NCI-H2029 (cell line): ENCODE data around the gene HOXB7.
A peak's percentile ranks its signal among the peaks of the same experiment; 100 is the strongest.

ENCODE experiments used
- DNase-seq: peaks from one replicate; lab custom pipeline; 2025; lab: John Stamatoyannopoulos, UW

HOXB7 gene

DNA sequence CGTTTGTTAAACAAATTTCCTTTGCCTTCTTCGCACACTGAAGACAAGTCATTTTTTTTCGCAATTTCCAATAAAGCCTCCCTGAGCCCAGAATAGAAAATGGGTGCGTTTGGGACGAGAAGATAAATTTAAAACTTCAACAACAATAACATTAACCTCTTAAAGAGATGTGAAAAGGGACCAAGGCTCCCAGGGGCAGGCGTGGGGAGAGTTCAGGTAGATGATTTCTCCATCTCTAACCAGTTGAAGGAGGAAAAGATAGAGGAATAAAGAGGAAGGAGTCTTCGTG is 31.4 kb downstream of the HOXB7 start:
- DNase-seq, result no peak

DNA sequence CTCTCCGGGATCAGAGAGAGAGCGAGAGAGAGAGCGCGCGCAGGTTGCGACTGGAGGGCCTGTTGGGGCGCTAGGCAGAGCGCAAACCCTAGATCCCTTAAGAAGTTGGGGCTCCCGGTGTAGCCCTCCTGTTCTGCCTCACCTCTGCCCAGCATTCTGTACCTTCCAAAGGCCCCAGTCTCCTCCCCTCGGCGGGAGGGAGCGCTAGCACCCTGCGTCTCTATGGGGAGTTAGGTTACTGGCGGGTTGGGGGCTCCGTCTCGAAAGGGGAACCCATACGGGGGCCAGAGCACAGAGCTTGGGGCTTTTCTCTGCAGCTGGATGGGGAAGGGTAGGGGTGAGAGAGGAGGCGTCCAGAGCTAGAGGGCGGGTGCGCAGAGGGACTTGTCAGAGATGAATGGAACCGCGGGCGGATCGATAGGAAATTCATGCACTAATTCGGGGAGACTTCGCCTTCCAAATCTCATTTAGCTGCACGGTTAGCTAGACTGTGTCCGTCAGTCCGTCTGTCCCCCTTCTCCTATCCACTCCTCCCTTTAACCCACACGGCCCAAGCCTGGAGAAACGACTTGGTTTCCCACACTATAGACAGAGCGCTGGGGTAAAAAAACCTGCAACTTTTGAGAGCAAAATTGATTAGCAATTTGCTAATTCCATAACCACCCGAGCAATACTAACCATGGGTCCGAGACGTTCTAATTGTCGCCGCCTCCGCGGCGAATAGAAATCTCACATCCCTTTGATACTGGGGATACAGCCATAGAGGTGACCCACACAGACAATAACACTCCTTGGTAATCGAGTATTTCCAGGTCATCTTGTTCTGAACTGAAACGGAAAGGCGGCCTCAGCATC is 32.0 kb downstream of the HOXB7 start:
- DNase-seq, result no peak

DNA sequence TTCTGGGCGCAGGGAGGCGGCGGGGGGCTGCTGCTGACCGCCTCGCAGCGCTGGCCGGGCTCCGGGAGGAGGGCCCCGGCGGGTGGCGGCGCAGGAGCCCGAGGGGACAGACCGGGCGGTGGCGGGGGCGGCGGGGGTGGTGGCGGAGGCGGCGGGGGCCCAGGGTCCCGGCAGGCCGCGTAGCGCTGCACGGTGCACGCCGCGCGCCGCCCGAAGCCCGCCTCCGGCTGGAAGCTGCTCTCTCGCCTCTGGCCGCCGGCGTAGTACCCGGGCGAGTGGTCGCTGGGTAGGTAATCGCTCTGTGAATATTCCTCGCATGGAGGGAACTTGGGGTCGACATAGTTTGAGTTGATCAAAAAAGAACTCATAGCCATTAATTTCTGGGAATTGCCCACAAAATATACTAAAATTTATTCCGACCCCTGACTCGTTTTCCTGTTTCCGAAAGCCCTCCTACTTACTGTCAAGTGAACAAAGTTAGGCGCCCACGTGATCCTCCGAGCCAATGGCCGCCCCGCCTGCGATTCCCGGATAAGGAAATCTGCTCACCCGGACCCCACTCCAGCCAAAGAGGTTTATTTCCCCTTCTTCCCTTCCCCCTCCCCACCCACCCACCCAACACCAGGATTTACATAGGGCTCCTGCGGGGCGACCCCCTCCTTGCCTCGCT is 32.7 kb downstream of the HOXB7 start, which contains the start of gene HOXB4:
HOXB4 (minus strand) TSS at position 405 of the 670 bp plus-strand sequence; CDS start at position 374, 31 bp downstream.
- peak; percentile 85 for DNase-seq

DNA sequence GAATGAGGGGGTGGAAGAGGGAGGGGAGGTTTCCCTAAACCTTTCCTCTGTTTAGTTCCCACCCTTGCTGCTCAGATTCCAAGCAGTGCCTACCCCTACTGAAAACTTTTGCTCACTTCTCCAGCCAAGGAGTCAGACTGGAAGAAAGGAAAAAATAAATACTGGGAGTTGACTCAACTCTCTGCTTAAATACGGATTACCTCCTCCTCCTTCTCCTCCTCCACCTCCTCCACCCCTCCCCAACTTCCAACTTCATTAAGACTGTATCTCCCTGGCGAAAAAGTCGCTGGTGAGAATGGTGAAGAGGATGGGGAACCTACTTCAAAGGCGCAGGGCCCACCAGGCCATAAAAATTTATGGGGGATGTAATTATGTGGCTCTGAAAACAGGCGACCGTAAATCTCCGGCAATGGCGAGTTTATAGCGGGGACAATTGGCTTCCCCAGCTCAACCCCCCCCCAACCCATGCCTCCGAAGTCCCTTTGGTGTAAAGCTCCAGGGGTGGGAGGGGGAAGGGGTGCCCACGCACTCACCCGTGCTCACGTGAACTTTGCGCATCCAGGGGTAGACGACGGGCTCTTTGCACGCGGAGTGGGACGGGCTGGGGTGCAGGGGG is 33.4 kb downstream of the HOXB7 start:
- DNase-seq, result no peak

DNA sequence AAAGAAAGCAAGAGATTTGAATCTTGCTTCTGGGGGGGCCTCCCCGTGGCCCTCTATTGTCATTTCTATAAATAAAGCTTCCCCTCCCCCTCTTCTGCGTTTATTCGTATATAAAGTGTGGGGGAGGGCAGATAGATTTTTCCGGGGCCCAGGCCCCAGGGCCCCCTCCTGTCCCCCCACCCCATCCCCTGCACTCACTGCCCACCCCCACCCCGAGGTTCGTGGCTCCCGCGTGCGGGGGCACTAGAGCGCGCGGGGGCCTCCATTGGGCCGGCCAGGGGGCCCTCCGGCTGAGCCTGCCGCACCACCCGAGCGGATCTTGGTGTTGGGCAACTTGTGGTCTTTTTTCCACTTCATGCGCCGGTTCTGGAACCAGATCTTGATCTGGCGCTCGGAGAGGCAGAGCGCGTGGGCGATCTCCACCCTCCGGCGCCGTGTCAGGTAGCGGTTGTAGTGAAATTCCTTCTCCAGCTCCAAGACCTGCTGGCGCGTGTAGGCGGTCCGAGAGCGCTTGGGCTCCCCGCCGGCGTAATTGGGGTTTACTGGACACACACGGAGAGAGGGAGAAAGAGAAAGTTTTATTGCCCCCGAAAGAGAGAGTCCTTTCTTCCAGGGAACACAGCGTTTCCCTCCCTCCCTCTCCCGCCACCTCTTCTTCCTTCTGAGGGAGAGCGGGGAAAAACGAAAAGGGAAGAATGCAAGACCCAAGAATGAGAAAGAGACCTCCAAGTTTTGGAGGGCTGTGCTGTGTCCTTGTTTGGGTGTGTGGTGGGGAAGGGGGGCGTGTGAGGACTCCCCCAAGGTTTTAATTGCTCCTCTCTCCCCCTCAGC is 34.1 kb downstream of the HOXB7 start:
- DNase-seq, result no peak

DNA sequence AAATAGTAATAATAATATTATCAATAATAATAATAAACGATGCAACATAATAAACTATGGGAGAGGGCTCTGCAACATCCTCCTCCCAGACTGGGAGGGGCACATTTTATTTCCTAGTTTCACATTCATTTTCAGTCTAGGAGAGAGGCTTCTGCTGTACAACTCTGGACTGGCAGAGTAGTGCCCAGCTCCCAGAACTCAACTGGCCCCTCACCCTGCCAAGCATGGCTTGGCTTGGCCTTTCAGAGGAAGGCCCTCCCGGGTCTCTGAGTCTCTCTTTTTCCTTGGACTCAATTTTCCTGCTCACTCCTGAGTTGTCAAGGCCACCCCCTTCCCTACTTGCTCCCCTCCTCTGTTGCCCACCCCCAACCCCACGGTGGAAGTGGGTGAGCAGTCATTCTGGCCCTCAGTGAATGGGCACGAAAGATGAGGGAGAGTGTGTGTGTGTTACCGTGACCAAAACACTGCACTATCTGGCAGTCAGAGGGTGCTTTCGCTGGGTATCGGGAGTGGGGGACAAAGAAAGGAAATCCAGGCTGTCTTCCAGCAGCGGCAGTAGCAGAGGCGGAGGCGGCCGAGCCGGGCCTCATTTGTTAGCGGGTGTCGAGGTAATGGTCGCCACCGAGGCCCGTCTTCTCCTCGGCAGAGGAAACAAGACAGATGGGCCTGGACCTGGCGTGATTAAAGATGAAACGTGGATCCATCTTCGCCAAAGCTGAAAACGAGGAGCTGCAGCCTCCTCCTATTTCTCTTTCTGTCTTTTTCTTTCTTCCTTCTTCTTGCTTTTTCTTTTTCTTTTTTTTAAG is 34.9 kb downstream of the HOXB7 start:
- peak; percentile 44 for DNase-seq

DNA sequence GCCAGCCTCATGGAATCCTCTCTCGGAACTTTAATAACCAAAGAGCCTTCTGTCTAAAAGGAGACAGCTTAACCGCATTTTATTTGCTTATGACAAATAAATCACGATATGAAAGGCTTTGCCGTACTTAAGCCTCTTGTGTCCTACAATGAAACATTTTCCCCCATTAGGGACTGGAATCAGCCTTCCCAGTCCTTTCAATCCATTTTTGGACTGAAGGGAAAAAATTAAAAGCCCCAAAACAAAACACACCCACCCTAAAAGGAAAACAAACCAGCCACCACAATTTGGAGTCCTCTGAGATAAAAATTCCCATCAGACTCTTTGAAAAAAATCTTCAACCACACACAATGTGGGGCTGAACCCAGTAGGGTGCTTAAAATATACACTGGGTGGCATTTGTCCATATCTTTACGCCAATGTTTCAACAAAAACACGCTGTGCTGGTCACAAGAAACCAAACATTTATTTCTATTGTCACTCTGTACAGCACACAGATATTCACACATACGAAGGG is 35.7 kb downstream of the HOXB7 start:
- peak; percentile 88 for DNase-seq

DNA sequence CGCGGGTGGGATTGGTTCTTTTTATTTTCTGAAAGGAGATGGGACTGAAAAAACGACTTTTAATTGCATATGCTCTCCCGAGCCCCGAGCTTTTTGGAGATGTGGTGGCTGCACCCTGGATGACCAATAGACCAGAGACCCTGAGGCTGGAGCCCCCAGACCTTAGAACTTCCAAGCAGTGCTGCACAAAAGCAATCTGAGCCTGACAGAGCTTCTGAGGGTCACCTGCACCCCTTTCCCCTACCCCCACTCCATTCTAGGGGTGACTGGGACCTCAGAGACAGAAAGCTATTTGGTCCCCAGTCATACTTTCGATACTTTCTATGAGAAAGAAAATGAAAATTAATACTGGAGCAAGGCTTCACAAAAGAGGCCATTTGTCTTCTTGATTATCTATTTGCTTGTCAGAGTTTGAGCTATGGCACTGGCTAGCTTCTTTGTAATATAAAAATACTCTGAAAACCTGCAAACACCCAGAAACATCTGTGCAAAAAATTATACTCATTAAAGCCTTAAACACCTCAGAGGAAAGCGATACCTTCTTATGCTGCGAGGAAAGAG is 36.2 kb downstream of the HOXB7 start:
- no peak for DNase-seq

DNA sequence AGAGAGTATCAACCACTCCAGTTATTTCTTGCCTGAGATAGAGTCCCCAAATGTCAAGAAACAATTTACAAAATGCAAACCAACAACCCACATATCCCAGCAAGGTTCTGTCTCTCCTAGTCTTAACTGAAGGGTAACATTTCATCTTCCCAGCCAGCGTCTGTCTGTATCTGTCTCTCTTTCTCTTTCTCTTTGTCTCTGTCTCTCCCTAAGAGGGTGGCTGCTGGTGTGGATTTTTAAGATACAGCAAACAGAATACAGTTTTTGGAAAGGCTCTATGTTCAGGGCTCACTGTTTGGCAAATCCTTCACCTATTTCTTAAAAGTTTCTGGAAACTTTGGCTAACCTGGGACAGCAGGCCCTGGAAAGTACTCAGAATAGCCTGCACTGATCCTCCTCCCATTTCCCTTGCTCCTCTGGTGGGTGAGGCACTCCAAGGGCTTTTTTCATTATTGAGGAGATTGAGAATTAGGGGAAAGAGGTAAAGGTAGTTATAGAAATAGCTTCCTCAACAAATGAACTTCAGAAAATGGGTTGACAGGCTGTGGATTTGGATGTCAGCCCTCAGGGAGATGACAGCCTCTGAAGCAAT is 38.9 kb downstream of the HOXB7 start:
- no peak for DNase-seq

DNA sequence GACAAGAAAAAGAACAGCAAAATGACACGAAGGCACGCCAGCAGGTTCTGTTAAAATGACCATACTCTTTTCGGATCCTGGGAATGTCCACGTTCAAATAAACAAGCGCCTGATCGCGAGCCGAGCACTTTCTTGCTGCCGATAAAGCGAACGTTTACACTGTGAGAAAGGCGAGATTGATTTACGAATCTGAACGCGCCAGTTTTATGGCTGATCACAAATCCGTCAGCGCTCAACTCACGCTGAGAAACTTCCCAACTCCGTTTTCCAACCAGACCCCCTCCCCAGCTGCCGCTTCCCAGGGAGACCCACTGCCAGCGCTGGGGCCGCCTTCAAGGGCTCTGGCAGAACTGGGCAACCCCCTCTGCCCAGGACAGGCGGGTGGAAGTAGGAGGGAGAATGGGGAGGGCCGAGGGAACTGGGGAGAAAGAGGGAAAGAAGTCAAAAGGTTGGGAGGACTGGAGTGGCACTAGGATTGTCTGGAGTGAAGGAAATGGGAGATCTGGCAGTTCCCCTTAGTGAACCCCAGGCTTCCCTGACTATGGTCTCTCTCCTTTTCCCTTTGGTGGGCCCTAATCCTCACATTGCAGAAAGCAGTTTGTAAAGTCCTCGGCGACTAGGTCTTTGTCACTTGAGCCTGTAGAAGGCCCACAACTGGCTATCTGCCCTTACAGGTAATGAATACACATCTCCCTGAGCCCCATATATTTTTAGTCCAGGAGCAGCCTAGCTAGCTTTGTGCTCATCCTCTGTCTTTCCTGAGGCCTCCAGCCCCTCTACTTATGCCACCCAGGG is 39.6 kb downstream of the HOXB7 start:
- no peak for DNase-seq

DNA sequence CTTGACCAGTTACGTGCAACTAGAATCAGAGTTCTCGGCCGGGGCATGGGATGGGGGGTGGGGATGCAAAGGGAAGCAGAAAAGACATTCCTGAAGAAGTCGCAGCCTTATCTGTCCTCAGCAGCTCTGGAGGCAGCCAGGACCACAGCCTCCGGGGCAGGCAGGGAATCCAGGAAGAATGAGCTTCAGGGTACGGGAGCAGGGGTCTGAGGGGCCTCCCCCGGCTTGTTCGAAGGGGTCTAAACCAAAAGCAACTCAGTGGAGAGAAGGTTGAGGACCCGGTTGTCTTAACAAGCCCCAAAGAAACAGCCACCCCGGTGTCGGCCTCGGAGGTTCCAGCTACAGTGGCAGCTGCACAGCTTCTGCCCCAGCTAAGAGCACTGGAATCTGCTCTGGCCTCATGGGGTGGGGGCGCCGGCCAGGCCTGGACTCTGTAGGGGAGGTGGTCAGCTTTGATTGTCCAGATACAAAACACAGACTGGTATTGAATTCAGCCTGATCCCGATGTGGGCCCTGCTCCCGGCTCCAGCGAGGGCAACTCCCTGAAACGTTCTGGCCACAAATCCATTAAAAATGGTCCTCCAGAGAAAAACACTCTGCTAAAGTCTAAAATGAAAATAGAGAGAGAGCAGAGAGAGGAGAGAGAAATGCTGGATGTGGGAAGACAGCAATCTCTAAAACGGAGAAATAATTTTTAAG is 40.3 kb downstream of the HOXB7 start:
- no peak for DNase-seq

DNA sequence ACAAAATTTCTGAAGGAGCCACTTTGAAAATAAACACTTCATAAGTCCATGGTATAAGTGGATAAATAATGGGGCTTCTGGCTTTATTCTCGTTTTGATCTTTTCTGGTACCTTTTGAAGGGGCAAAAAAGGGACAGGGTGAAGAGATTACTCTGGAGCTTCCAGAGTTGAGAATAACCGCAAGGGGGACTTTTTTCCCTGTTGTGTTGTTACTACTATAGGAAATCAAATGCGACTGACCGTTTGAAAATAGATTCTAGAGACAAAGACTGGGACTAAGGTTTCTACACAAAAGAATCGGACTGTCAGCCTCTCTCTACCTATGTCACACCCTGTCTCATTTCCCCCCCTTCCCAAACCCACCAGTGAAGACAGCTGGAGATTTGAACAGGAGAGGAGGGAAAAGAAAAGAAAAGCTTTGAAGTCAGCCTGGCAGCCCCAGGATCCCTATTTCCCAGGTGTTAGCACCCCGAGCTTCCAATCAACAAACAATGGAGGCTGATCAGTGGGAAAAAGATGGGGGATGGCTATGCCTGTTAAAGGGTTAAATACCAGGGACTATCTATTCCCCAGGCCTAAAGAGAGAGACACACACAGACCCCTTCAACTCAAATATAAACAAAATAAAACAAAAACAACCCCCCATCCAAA is 41.0 kb downstream of the HOXB7 start:
- DNase-seq, result no peak

DNA sequence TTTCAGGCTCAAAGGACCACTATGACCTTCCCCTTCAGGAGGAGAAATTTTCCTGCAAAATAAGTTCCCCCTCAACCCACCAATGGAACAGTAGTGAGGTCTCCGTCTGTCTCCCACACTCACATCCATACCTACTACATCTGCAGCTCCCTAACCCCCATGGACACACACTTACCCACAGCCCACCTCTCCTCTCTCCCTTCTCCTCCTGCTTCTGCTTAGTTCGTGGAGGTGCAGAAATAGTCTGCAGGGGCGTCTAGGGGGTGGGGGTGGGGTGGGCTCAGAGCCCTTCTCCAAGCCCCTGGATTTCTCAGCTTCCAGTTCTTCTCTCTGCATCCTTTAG is 41.6 kb downstream of the HOXB7 start:
- no peak for DNase-seq

DNA sequence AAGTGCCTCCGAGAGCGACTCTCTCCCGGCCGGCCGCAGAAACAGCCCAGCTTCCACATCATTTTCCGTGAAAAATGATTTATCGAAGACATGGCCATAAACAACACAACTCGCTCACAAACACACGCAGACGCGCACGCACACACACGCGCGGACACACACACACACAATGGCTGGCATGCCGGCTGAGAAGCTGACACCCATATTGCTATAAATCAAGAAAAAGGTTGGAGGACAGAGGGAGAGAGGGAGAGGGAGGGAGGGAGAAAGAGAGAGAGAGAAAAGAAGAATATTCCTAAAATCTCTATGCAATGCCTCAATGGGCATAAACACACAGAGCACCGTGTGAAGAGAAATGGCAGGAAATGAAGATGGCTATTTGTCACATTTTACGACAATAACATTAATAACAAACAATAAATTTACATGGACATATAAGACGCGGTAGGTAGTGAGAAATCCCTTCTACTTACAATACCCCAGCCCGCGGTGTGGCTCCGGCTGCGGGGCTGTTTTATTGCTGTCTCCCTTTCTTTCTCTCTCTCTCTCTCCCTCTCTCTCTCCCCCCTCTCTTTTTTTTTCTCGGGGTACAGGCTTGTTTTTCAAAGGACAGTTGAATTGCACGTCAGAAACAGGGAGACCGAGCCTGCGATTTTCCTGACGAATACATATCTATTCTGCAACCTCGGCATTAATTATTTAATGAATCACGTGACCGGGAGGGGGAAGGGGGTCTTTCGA is 42.1 kb downstream of the HOXB7 start:
- DNase-seq, result no peak

DNA sequence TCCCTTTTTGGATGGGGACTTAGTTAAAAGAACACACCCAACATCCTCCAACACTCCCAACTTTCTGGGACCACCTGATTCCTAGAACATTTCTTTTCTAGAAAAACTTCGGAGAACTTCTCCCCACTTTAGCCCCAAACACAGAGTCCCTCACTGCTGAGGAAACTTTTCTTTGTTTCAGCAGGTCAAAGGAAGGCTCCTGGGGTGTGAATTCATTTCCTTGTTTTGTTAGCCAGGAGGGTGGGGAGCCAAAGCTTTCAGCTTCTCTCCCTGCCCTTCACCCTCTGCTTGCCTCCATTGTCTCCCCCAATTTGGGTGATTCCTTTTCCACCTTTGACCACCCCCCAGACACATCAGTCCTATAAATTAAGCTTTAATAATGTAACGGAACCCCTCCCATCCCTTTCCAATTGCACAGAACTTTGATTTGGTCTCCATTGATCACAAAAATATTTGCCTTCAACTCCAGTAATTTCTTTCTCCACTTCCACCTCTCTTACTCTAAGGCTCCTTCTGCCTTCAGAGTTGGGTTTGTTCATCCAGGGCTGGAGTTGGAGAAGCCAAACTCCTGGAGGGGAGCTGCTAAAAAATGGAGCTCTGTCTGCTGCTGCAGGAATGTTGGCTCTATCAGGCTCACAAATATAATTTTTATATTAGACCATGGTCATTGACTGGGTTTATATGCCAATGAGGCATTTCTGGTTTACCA is 43.0 kb downstream of the HOXB7 start:
- no peak for DNase-seq

DNA sequence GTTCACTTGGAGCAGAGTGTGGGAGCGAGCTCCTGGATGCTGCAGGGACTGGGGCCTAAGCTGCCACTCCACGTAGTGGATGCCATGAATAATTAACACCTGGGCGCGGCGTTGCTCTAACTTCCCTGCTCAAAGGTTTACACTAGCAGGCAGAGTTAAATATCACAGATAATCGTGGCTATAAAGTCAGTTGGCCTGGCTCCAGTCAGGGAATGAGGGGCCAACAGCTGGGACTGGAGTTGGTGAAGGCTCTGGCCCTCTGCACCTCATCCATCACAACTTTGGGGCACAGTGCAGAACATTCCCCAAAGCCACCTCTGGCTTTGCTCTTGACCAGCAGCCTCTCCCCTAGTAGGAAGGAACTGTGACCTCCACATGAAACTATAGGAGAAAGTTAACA is 43.6 kb downstream of the HOXB7 start:
- no peak for DNase-seq

DNA sequence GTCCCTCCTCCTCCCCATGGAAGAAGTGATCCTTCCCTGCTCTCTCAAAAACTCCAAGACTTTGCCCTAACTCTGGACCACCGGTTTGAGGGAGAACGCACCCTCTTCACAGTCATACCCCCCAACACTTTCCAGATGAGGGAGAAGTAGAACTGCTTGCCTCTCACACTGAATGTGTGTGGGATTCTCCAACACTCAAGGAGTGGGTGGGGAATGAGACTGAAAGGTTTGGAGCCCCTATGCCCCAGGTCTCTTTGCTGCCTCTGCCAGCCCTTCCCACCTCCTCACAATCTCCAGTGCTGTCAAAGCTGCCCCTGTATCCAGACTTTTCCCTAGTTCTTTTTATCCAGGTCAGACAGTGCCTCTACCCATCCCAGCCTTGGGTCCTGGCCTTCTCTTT is 44.1 kb downstream of the HOXB7 start:
- DNase-seq, result no peak
